Measurements from ENCODE around the gene HSDL2. TPM values are rescaled to one million over a fixed set of nuclear protein-coding genes. Genes with fewer than 3 reads are reported as not detected.
"Not testable (repeated sequence)": the region's sequence is repeated elsewhere in the genome, so short reads cannot be mapped to it uniquely, and the experiment has no call there.

The HSDL2 gene
- total RNA-seq, 2 experiments from 2014 or later: 24.7 to 30.9 TPM

GRCh38 chr9:112379177-112380101 lies 469 bp upstream of the HSDL2 start:
- H3K4me3 Mint-ChIP-seq: peak overlapping the region; percentile 98
- H3K27me3 Mint-ChIP-seq: no peaks in the 10 kb centered on the region
- no peaks in the 10 kb centered on the region for H3K9me3 Mint-ChIP-seq (ENCODE audit: low read depth)
- peak; percentile 99 for DNase-seq
- ChIA-PET POLR2A (interaction anchor here (0.6 to 1.8 kb wide), 12 partner anchors 36 to 769 kb away, joined by 3 to 7 read pairs (median 3); partner anchors contain the start of genes INIP, KIAA1958 and PTBP3), CTCF (interaction anchor here (0.9 to 2.7 kb wide), 15 partner anchors 12 to 841 kb away, joined by 3 to 16 read pairs (median 5); partner anchors contain the start of genes INIP and PTBP3)
- intact Hi-C loops (cut with DNase I, micrococcal nuclease): loop anchor here (1.0 to 10.0 kb wide), 12 partner anchors 18 to 748 kb away; partner anchors contain the start of genes INIP (in 2 of the 2), DNAJC25 (in 1 of the 2), PTBP3 (in 1 of the 2) and SNX30 (in 1 of the 2)
- H3K36me3 Mint-ChIP-seq (ENCODE audit: low read depth): no peaks in the 10 kb centered on the region
- ATAC-seq: peak; percentile 93
- H3K4me1 Mint-ChIP-seq: peaks cover 42% of the 10 kb centered on the region
- H3K27ac Mint-ChIP-seq: peak overlapping the region; percentile 100

GRCh38 chr9:112380825-112381221 lies 915 bp downstream of the HSDL2 start:
- Mint-ChIP-seq H3K36me3 (ENCODE audit: low read depth) (no peaks in the 10 kb centered on the region), H3K4me1 (peaks cover 42% of the 10 kb centered on the region), H3K27ac (peak overlapping the region; percentile 100), H3K9me3 (ENCODE audit: low read depth) (no peaks in the 10 kb centered on the region), H3K27me3 (no peaks in the 10 kb centered on the region), H3K4me3 (peak overlapping the region; percentile 98)
- POLR2A ChIA-PET: interaction anchor here (0.7 kb wide), 1 partner anchor 36 kb away, joined by 6 read pairs; no protein-coding TSS in a partner anchor
- CTCF ChIA-PET: interaction anchor here (0.6 to 2.7 kb wide), 3 partner anchors 19 to 306 kb away, joined by 3 to 16 read pairs (median 6); no protein-coding TSS in a partner anchor
- intact Hi-C loops (cut with DNase I, micrococcal nuclease): no loop called here
- ATAC-seq (no peak), DNase-seq (peak; percentile 23)

GRCh38 chr9:112382066-112382465 lies 2.2 kb downstream of the HSDL2 start:
- POLR2A ChIA-PET: no interaction called here
- no peaks in the 10 kb centered on the region for H3K9me3 Mint-ChIP-seq (ENCODE audit: low read depth)
- no peaks in the 10 kb centered on the region for H3K36me3 Mint-ChIP-seq (ENCODE audit: low read depth)
- H3K27me3 Mint-ChIP-seq: no peaks in the 10 kb centered on the region
- H3K27ac Mint-ChIP-seq: no peak overlapping the region
- peaks cover 40% of the 10 kb centered on the region for H3K4me1 Mint-ChIP-seq
- DNase-seq: no peak
- intact Hi-C loops (cut with DNase I, micrococcal nuclease): no loop called here
- CTCF ChIA-PET: no interaction called here
- no peak overlapping the region for H3K4me3 Mint-ChIP-seq
- no peak for ATAC-seq

GRCh38 chr9:112382501-112383364 lies 2.8 kb downstream of the HSDL2 start:
- intact Hi-C loops (cut with DNase I, micrococcal nuclease): no loop called here
- peaks cover 33% of the 10 kb centered on the region for H3K4me1 Mint-ChIP-seq
- ATAC-seq (no peak), DNase-seq (no peak)
- H3K36me3 Mint-ChIP-seq (ENCODE audit: low read depth): no peaks in the 10 kb centered on the region
- POLR2A ChIA-PET: no interaction called here
- H3K9me3 Mint-ChIP-seq (ENCODE audit: low read depth): no peaks in the 10 kb centered on the region
- CTCF ChIA-PET: no interaction called here
- H3K4me3 Mint-ChIP-seq: no peak overlapping the region
- no peaks in the 10 kb centered on the region for H3K27me3 Mint-ChIP-seq
- no peak overlapping the region for H3K27ac Mint-ChIP-seq

GRCh38 chr9:112384219-112384618 lies 4.3 kb downstream of the HSDL2 start:
- CTCF ChIA-PET: interaction anchor here (0.7 to 1.4 kb wide), 3 partner anchors 17 to 310 kb away, joined by 3 to 6 read pairs (median 4); no protein-coding TSS in a partner anchor
- no peak overlapping the region for H3K4me3 Mint-ChIP-seq

GRCh38 chr9:112384690-112385089 lies 4.8 kb downstream of the HSDL2 start:
- no peak for ATAC-seq
- ChIA-PET CTCF (interaction anchor here (0.7 to 1.4 kb wide), 3 partner anchors 16 to 310 kb away, joined by 3 to 6 read pairs (median 4); no protein-coding TSS in a partner anchor), POLR2A (interaction anchor here (0.7 kb wide), 1 partner anchor 468 kb away, joined by 4 read pairs; no protein-coding TSS in a partner anchor)
- Mint-ChIP-seq H3K4me1 (peaks cover 20% of the 10 kb centered on the region), H3K4me3 (no peak overlapping the region), H3K9me3 (ENCODE audit: low read depth) (no peaks in the 10 kb centered on the region), H3K27me3 (no peaks in the 10 kb centered on the region), H3K36me3 (ENCODE audit: low read depth) (no peaks in the 10 kb centered on the region), H3K27ac (no peak overlapping the region)
- intact Hi-C loops (cut with DNase I, micrococcal nuclease): no loop called here
- no peak for DNase-seq

More at GRCh38 chr9:112384219-112384618, 4.3 kb downstream of the HSDL2 start:
- Mint-ChIP-seq H3K36me3 (ENCODE audit: low read depth) (no peaks in the 10 kb centered on the region), H3K27ac (no peak overlapping the region), H3K27me3 (no peaks in the 10 kb centered on the region), H3K9me3 (ENCODE audit: low read depth) (no peaks in the 10 kb centered on the region), H3K4me1 (peaks cover 20% of the 10 kb centered on the region)
- ATAC-seq (no peak), DNase-seq (no peak)
- intact Hi-C loops (cut with DNase I, micrococcal nuclease): no loop called here
- POLR2A ChIA-PET: interaction anchor here (0.7 kb wide), 1 partner anchor 468 kb away, joined by 4 read pairs; no protein-coding TSS in a partner anchor

- ChIA-PET POLR2A (no interaction called here), CTCF (interaction anchor here (0.6 kb wide), 1 partner anchor 73 kb away, joined by 3 read pairs; no protein-coding TSS in a partner anchor)
- DNase-seq: no peak
- Mint-ChIP-seq H3K36me3 (ENCODE audit: low read depth) (no peaks in the 10 kb centered on the region), H3K4me3 (no peak overlapping the region), H3K27ac (no peak overlapping the region), H3K9me3 (ENCODE audit: low read depth) (no peaks in the 10 kb centered on the region), H3K4me1 (peaks cover 8% of the 10 kb centered on the region), H3K27me3 (no peaks in the 10 kb centered on the region)
- no peak for ATAC-seq
- intact Hi-C loops (cut with DNase I, micrococcal nuclease): no loop called here
Observed at GRCh38 chr9:112387115-112387514, 7.2 kb downstream of the HSDL2 start.

- ATAC-seq; intact Hi-C loops (cut with DNase I, micrococcal nuclease); H3K9me3 Mint-ChIP-seq (ENCODE audit: low read depth); H3K4me1 Mint-ChIP-seq; H3K27ac Mint-ChIP-seq; POLR2A ChIA-PET; DNase-seq; H3K36me3 Mint-ChIP-seq (ENCODE audit: low read depth); H3K27me3 Mint-ChIP-seq; H3K4me3 Mint-ChIP-seq: not testable (repeated sequence)
- CTCF ChIA-PET: interaction anchor here (0.5 kb wide), 1 partner anchor 1947 kb away, joined by 3 read pairs; no protein-coding TSS in a partner anchor
Observed at GRCh38 chr9:112389897-112390296, 10.0 kb downstream of the HSDL2 start.

- H3K27me3 Mint-ChIP-seq; H3K4me1 Mint-ChIP-seq; CTCF ChIA-PET; ATAC-seq; H3K4me3 Mint-ChIP-seq; H3K36me3 Mint-ChIP-seq (ENCODE audit: low read depth); H3K27ac Mint-ChIP-seq; intact Hi-C loops (cut with DNase I, micrococcal nuclease); H3K9me3 Mint-ChIP-seq (ENCODE audit: low read depth); DNase-seq; POLR2A ChIA-PET: not testable (repeated sequence)
Observed at GRCh38 chr9:112391936-112392560, 12.1 kb downstream of the HSDL2 start.

GRCh38 chr9:112393146-112393545 lies 13.2 kb downstream of the HSDL2 start:
- POLR2A ChIA-PET; H3K4me3 Mint-ChIP-seq; H3K9me3 Mint-ChIP-seq (ENCODE audit: low read depth): not testable (repeated sequence)

More at GRCh38 chr9:112393146-112393545, 13.2 kb downstream of the HSDL2 start:
- ATAC-seq; intact Hi-C loops (cut with DNase I, micrococcal nuclease); DNase-seq; H3K27me3 Mint-ChIP-seq; H3K27ac Mint-ChIP-seq; H3K4me1 Mint-ChIP-seq; CTCF ChIA-PET; H3K36me3 Mint-ChIP-seq (ENCODE audit: low read depth): not testable (repeated sequence)
